Ishikawa (cell line): ENCODE data around the gene MYO1E.

Experiments used
- CEBPB ChIP-seq: IDR thresholded peaks from 2 replicates; pipeline ENCODE4 v1.6.1; 2012
- CREB1 ChIP-seq: IDR thresholded peaks from 2 replicates; pipeline ENCODE4 v1.6.1; 2012; ENCODE audit warnings: low read depth
- EGR1 ChIP-seq: IDR thresholded peaks from 2 replicates; pipeline ENCODE4 v1.6.1; 2012
- EP300 ChIP-seq: IDR thresholded peaks from 2 replicates; pipeline ENCODE4 v1.6.1; 2012; ENCODE audit warnings: borderline replicate concordance
- FOXM1 ChIP-seq: IDR thresholded peaks from 2 replicates; pipeline ENCODE4 v1.6.1; 2012; ENCODE audit warnings: low read depth, borderline replicate concordance
- MAX ChIP-seq: IDR thresholded peaks from 2 replicates; pipeline ENCODE4 v1.6.1; 2012
- NFIC ChIP-seq: IDR thresholded peaks from 2 replicates; pipeline ENCODE4 v1.6.1; 2012
- RAD21 ChIP-seq: IDR thresholded peaks from 2 replicates; pipeline ENCODE4 v1.6.1; 2012; ENCODE audit warnings: low read depth
- REST ChIP-seq: IDR thresholded peaks from 2 replicates; pipeline ENCODE4 v1.6.1; 2012; ENCODE audit warnings: low read depth, mild to moderate bottlenecking
- TAF1 ChIP-seq: IDR thresholded peaks from 2 replicates; pipeline ENCODE4 v1.6.1; 2012; ENCODE audit warnings: low read depth, mild to moderate bottlenecking
- TCF12 ChIP-seq: IDR thresholded peaks from 2 replicates; pipeline ENCODE4 v1.6.1; 2012; ENCODE audit warnings: low read depth
- TEAD4 ChIP-seq: IDR thresholded peaks from 2 replicates; pipeline ENCODE4 v1.6.1; 2012
- USF1 ChIP-seq: IDR thresholded peaks from 2 replicates; pipeline ENCODE4 v1.6.1; 2012
- YY1 ChIP-seq: IDR thresholded peaks from 2 replicates; pipeline ENCODE4 v1.6.1; 2012; ENCODE audit warnings: low read depth
- ZBTB7A ChIP-seq: IDR thresholded peaks from 2 replicates; pipeline ENCODE4 v1.6.1; 2012; ENCODE audit warnings: low read depth

Gene MYO1E

GRCh38 chr15:59137566-59137965, 235.1 kb downstream of the MYO1E start:
- TF ChIP-seq CEBPB (no peak), YY1 (no peak), RAD21 (no peak), TCF12 (no peak), REST (no peak), MAX (no peak), USF1 (no peak), CREB1 (no peak), TAF1 (no peak), TEAD4 (no peak), EGR1 (no peak), EP300 (no peak), ZBTB7A (no peak), FOXM1 (no peak), NFIC (no peak)

- TF ChIP-seq TCF12, result no peak
- TF ChIP-seq FOXM1, result no peak
- TF ChIP-seq TEAD4, result no peak
- no peak for TF ChIP-seq TAF1
- no peak for TF ChIP-seq CEBPB
- TF ChIP-seq NFIC, result no peak
- TF ChIP-seq EGR1, result no peak
- no peak for TF ChIP-seq ZBTB7A
- no peak for TF ChIP-seq RAD21
- TF ChIP-seq REST, result no peak
- TF ChIP-seq MAX, result no peak
- TF ChIP-seq CREB1, result no peak
- no peak for TF ChIP-seq USF1
- no peak for TF ChIP-seq YY1
Observed at GRCh38 chr15:59133929-59134427, 238.7 kb downstream of the MYO1E start.

- no peak for TF ChIP-seq TAF1
- TF ChIP-seq EGR1, result no peak
- TF ChIP-seq MAX, result no peak
- TF ChIP-seq CEBPB, result no peak
- no peak for TF ChIP-seq YY1
- no peak for TF ChIP-seq TEAD4
- no peak for TF ChIP-seq TCF12
- no peak for TF ChIP-seq FOXM1
- no peak for TF ChIP-seq RAD21
- TF ChIP-seq EP300, result no peak
- no peak for TF ChIP-seq REST
- TF ChIP-seq NFIC, result no peak
- no peak for TF ChIP-seq CREB1
- no peak for TF ChIP-seq ZBTB7A
- TF ChIP-seq USF1, result no peak
Observed at GRCh38 chr15:59131969-59132562, 240.6 kb downstream of the MYO1E start.

- TF ChIP-seq RAD21, result no peak
- no peak for TF ChIP-seq TAF1
- TF ChIP-seq TEAD4, result no peak
- no peak for TF ChIP-seq EGR1
- TF ChIP-seq EP300, result no peak
- TF ChIP-seq CEBPB, result no peak
- TF ChIP-seq TCF12, result no peak
- TF ChIP-seq CREB1, result no peak
- TF ChIP-seq ZBTB7A, result no peak
- no peak for TF ChIP-seq NFIC
- no peak for TF ChIP-seq MAX
- no peak for TF ChIP-seq FOXM1
- no peak for TF ChIP-seq REST
- TF ChIP-seq YY1, result no peak
- no peak for TF ChIP-seq USF1
Observed at GRCh38 chr15:59131456-59131855, 241.2 kb downstream of the MYO1E start.
